SU-DHL-6 (cell line): ENCODE data around the gene FTL.

Experiments used
- EZH2phosphoT487 ChIP-seq: fragments of 200-600 bp; sonication (generic), shearing (Covaris generic); conservative IDR thresholded peaks from 2 replicates; pipeline ENCODE4 v1.6.1; 2018; ENCODE audit warnings: mild to moderate bottlenecking, antibody characterized with exemption, low read length, moderate library complexity, mixed read lengths
- TF ChIP-seq, protein P1 (sequence below): fragments of 200-600 bp; sonication (generic); IDR thresholded peaks from one replicate; pipeline ENCODE4 v1.5.1; 2017; ENCODE audit warnings: antibody characterized with exemption, mild to moderate bottlenecking, low read length, moderate library complexity; ENCODE audit not compliant: insufficient read depth, poor library complexity, severe bottlenecking

DNA sequence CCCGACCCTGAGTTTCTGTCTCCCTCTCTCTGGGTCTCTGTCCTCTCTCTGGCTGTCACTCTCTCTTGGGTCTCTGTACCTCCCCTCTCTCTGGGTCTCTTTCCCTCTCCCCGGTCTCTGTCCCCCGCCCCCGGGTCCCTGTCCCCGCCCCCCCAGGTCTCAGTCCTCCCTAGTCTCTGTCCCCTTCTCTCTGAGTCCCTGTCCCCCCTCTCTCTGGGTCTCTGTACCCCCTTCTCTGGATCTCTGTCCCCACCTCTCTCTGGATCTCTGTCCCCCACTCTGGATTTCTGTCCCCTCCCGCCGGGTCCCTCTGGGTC is 2.3 kb upstream of the FTL start:
- TF ChIP-seq, protein P1, sequence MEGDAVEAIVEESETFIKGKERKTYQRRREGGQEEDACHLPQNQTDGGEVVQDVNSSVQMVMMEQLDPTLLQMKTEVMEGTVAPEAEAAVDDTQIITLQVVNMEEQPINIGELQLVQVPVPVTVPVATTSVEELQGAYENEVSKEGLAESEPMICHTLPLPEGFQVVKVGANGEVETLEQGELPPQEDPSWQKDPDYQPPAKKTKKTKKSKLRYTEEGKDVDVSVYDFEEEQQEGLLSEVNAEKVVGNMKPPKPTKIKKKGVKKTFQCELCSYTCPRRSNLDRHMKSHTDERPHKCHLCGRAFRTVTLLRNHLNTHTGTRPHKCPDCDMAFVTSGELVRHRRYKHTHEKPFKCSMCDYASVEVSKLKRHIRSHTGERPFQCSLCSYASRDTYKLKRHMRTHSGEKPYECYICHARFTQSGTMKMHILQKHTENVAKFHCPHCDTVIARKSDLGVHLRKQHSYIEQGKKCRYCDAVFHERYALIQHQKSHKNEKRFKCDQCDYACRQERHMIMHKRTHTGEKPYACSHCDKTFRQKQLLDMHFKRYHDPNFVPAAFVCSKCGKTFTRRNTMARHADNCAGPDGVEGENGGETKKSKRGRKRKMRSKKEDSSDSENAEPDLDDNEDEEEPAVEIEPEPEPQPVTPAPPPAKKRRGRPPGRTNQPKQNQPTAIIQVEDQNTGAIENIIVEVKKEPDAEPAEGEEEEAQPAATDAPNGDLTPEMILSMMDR: no peak
- no peak for TF ChIP-seq EZH2phosphoT487
